Sigmoid colon (tissue), 7 donors: ENCODE data around the gene IGFLR1. TPM values are rescaled to one million over a fixed set of nuclear protein-coding genes. Genes with fewer than 3 reads are reported as not detected.
"Not testable (repeated sequence)": the region's sequence is repeated elsewhere in the genome, so short reads cannot be mapped to it uniquely, and the experiment has no call there.

Experiments
- DNase-seq: peaks from one replicate; pipeline ENCODE4 v3.0.0-alpha.2; 2019
- H3K27ac ChIP-seq, 4 donors: fragments of 200-600 bp; sonication (generic); one replicate each; pipeline ENCODE4 v1.5.1; 2016 to 2019; ENCODE audit warnings: mild to moderate bottlenecking in 1 of 4
- H3K27me3 ChIP-seq, 3 donors: fragments of 200-600 bp; sonication (generic); one replicate each; pipeline ENCODE4 v1.5.1; 2019; ENCODE audit warnings: mild to moderate bottlenecking in 1 of 3
- H3K36me3 ChIP-seq, 4 donors: fragments of 200-600 bp; sonication (generic); one replicate each; pipeline ENCODE4 v1.5.1; 2016 to 2019
- H3K4me1 ChIP-seq, 4 donors: fragments of 200-600 bp; sonication (generic); one replicate each; pipeline ENCODE4 v1.5.1; 2017 to 2019
- H3K4me3 ChIP-seq, 4 donors: fragments of 200-600 bp; sonication (generic); one replicate each; pipeline ENCODE4 v1.5.1; 2017 to 2019; ENCODE audit warnings: mild to moderate bottlenecking in 2 of 4, moderate library complexity in 1 of 4
- H3K9me3 ChIP-seq, 4 donors: fragments of 200-600 bp in 3 of 4; sonication (generic) in 3 of 4; one replicate each; pipeline versions ENCODE4 v1.5.1 to v1.6.1; 2013 to 2019
- CTCF ChIP-seq, 4 experiments: fragments of 450-650 bp in 3 of 4; fragments of 200-600 bp in 1 of 4; IDR thresholded peaks; one replicate each; pipeline ENCODE4 v1.5.1; 2016 to 2019; ENCODE audit warnings: antibody characterized with exemption in 4 of 4, mild to moderate bottlenecking in 3 of 4, moderate library complexity in 2 of 4
- EP300 ChIP-seq, 4 donors: sonication (generic); formaldehyde crosslinking; IDR thresholded peaks; one replicate each; pipeline ENCODE4 v1.6.1; 2017; ENCODE audit warnings: antibody characterized with exemption in 4 of 4
- POLR2A ChIP-seq, 2 donors: fragments of 450-650 bp; IDR thresholded peaks; one replicate each; pipeline ENCODE4 v1.6.1; 2016; ENCODE audit warnings: antibody characterized with exemption in 2 of 2, mild to moderate bottlenecking in 2 of 2, moderate library complexity in 2 of 2
- POLR2AphosphoS5 ChIP-seq, 4 donors: sonication (generic); formaldehyde crosslinking; IDR thresholded peaks; one replicate each; pipeline ENCODE4 v1.6.1; 2017; ENCODE audit warnings: antibody characterized with exemption in 4 of 4
- WGBS, 2 donors: extraction: QIAGEN DNeasy Blood & Tissue Kit; methylation state at CpG; one replicate each; pipeline ENCODE4 v1.1.7; 2013; 5-methylcytosine and 5-hydroxymethylcytosine counted together
- intact Hi-C: fragments of 100-400 bp; cut with DNase I; formaldehyde crosslinking; loops from one replicate; pipeline ENCODE4 v1.15.1; 2023
- polyA plus RNA-seq, 3 donors: library from polyadenylated mRNA; stranded (reverse); fragments of 200-250 nt; gene quantifications; one replicate each; pipeline ENCODE4 v1.2.3, GENCODE V29; 2013
- total RNA-seq, 4 donors: library from RNA; depleted of rRNA; stranded (reverse); fragments of >200 nt; gene quantifications; one replicate each; pipeline ENCODE4 v1.1.0, GENCODE V29; 2016
- donor health status: healthy with polysubstance abuse.
- donor health status: Bipolar disorder and iron deficiency.
- donor health status: healthy.

IGFLR1 gene
- total and polyA plus RNA-seq, 7 donors, result 2.5 to 25.0 (median 9.0) TPM

DNA sequence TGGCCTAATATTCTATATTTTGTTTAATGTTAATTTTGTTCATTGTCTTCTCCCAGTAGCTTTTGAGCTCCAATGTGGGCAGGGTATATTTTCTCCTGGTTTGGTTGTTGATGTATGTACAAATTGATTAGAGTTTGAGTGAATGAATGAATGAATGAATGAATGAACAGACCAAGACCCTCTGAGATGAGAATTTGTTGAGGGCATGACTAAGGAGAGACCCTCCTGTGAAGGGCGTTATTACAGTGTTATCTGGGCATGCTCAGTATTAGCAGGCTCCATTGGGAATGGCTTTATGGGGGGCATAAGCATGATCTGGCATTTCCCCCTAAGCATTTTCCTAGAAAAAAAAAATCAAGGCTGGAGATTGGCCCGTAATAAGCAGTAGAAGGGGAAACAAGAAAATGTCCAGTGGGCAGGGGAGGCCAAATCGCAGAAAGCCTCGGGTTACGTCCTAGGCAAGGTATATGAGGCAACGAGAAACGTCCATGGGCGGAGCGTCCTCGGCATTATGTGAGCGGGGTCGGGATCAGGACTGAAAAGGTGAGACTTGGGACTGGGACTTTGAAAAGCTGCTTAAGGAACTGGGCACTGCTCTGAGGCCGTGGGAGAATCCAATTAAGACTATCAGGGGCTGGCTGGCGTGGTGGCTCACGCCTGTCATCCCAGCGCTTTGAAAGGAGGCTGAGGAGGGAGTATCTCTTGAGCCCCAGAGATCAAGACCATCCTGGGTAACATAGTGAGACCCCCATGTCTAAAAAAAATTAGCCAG lies 32.2 kb upstream of the IGFLR1 start:
- no peaks in the 10 kb centered on the region for H3K9me3 ChIP-seq
- peaks cover 0 to 19% (median 14%) of the 10 kb centered on the region in 4 donors for H3K4me1 ChIP-seq
- H3K36me3 ChIP-seq, result peaks cover 0 to 15% (median 3%) of the 10 kb centered on the region in 4 donors
- intact Hi-C loops, result loop anchor here (5.0 kb wide), 2 partner anchors 123 to 158 kb away; no protein-coding TSS in a partner anchor
- no peak for DNase-seq
- no peaks in the 10 kb centered on the region for H3K27me3 ChIP-seq
- no peak for TF ChIP-seq EP300 (IDR thresholded peaks at IDR 0.05)
- no peak for TF ChIP-seq POLR2AphosphoS5 (IDR thresholded peaks at IDR 0.05)
- no peak for TF ChIP-seq POLR2A (IDR thresholded peaks at IDR 0.05)
- no peak for TF ChIP-seq CTCF (IDR thresholded peaks at IDR 0.05)
- peak overlapping the region in 3 of 4 donors; percentile 76 to 97 (median 78) for H3K4me3 ChIP-seq
- H3K27ac ChIP-seq, result no peak overlapping the region
- 23 to 58% methylated on average over 16 of the region's 16 CpGs for WGBS, 2 donors

DNA sequence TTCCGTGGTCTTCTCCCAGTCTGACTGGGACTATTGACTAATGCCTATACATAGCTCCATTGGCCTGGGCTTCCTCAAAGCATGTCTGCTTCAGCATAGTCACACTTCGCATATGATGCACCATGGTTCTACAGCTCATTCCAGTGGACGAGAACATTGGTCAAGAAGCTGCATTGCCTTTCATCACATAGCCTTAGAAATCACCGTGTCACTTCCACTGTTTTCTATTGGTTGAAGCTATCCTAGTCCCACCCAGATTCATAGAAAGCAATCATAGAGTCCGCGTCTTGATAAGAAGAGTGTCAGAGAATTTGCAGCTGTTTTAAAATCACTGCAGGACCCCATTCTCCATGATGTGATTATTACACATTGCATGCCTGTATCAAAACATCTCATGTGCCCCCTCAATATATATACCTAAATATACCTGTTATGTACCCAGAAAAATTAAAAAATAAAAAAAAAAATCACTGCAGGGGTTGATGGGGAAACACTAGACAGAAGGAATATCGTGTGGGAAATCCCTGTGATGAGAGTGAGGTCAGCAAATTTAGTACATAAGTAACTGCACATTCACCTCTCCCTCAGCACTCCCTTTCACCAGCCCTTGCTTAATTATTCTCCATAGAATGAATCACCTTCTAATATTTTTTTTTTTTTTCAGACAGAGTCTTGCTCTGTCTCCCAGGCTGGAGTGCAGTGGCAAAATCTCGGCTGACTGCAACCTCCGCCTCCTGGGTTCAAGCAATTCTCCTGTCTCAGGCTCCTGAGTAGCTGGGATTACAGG lies 31.0 kb upstream of the IGFLR1 start:
- Histone ChIP-seq H3K4me1 (peaks cover 0 to 22% (median 14%) of the 10 kb centered on the region in 4 donors), H3K36me3 (peaks cover 0 to 6% (median 3%) of the 10 kb centered on the region in 4 donors), H3K27ac (no peak overlapping the region), H3K27me3 (no peaks in the 10 kb centered on the region), H3K4me3 (no peak overlapping the region), H3K9me3 (no peaks in the 10 kb centered on the region)
- no peak for DNase-seq
- TF ChIP-seq CTCF (IDR thresholded peaks at IDR 0.05), result no peak
- no peak for TF ChIP-seq POLR2AphosphoS5 (IDR thresholded peaks at IDR 0.05)
- TF ChIP-seq EP300 (IDR thresholded peaks at IDR 0.05), result no peak
- TF ChIP-seq POLR2A (IDR thresholded peaks at IDR 0.05), result no peak
- intact Hi-C loops, result no loop called here
- WGBS, 2 donors, result 43 to 74% methylated on average over 9 of the region's 9 CpGs

GRCh38 chr19:35772362-35772761 lies 30.1 kb upstream of the IGFLR1 start:
- H3K4me3 ChIP-seq, H3K9me3 ChIP-seq, intact Hi-C loops, H3K27ac ChIP-seq, H3K36me3 ChIP-seq, H3K27me3 ChIP-seq, DNase-seq: not testable (repeated sequence)
- H3K4me1 ChIP-seq, result peaks cover 0 to 30% (median 14%) of the 10 kb centered on the region in 4 donors
- WGBS, 2 donors, result 93 to 95% methylated on average over 5 of the region's 5 CpGs

GRCh38 chr19:35768082-35768421 lies 25.8 kb upstream of the IGFLR1 start:
- intact Hi-C loops, result no loop called here
- H3K36me3 ChIP-seq, result peaks cover 0 to 30% (median 7%) of the 10 kb centered on the region in 4 donors
- H3K27ac ChIP-seq, result no peak overlapping the region
- 88 to 92% methylated on average over 15 of the region's 15 CpGs for WGBS, 2 donors
- TF ChIP-seq POLR2AphosphoS5 (IDR thresholded peaks at IDR 0.05) (no peak), CTCF (IDR thresholded peaks at IDR 0.05) (no peak), EP300 (IDR thresholded peaks at IDR 0.05) (no peak), POLR2A (IDR thresholded peaks at IDR 0.05) (no peak)
- no peaks in the 10 kb centered on the region for H3K9me3 ChIP-seq
- no peaks in the 10 kb centered on the region for H3K27me3 ChIP-seq
- no peak overlapping the region for H3K4me3 ChIP-seq
- peaks cover 0 to 11% (median 0%) of the 10 kb centered on the region in 4 donors for H3K4me1 ChIP-seq
- no peak for DNase-seq
